SK-N-SH treated with all-trans-retinoic acid at 6 μM for 48 hours (cell line): ENCODE measurements around the gene DMAC2.
"Not testable (repeated sequence)": the region's sequence is repeated elsewhere in the genome, so short reads cannot be mapped to it uniquely, and the experiment has no call there.

ENCODE experiments used
- ATAC-seq: fragments of 200-7000 bp; cut with Tn5 transposase; 3 replicates; pipeline ENCODE4 v1.9.1; 2020; ENCODE audit warnings: mild to moderate bottlenecking, moderate library complexity
- BACH2 ChIP-seq: fragments of 250-450 bp; sonication (Bioruptor Pico); IDR thresholded peaks from 2 replicates; pipeline ENCODE4 v1.9.0; 2021; ENCODE audit warnings: mild to moderate bottlenecking, borderline replicate concordance
- CREB5 ChIP-seq: fragments of 250-450 bp; sonication (Bioruptor Pico); IDR thresholded peaks from 2 replicates; pipeline ENCODE4 v1.5.1; 2020; ENCODE audit warnings: low read depth, mild to moderate bottlenecking, moderate library complexity
- CSDC2 ChIP-seq: fragments of 250-450 bp; sonication (Bioruptor Pico); IDR thresholded peaks from 2 replicates; pipeline ENCODE4 v1.5.0; 2020; ENCODE audit warnings: mild to moderate bottlenecking, moderate library complexity
- ESRRG ChIP-seq: fragments of 250-450 bp; sonication (Bioruptor Pico); IDR thresholded peaks from 2 replicates; pipeline ENCODE4 v1.6.1; 2021; ENCODE audit warnings: mild to moderate bottlenecking
- GLIS3 ChIP-seq: fragments of 250-450 bp; sonication (Bioruptor Pico); IDR thresholded peaks from 2 replicates; pipeline ENCODE4 v1.5.0; 2020; ENCODE audit warnings: mild to moderate bottlenecking, moderate library complexity
- ISL1 ChIP-seq: fragments of 250-450 bp; sonication (Bioruptor Pico); IDR thresholded peaks from 2 replicates; pipeline ENCODE4 v2.1.2; 2022; ENCODE audit warnings: mild to moderate bottlenecking, moderate library complexity
- TCF4 ChIP-seq: fragments of 250-450 bp; sonication (Bioruptor Pico); IDR thresholded peaks from 2 replicates; pipeline ENCODE4 v1.8.0; 2021; ENCODE audit warnings: mild to moderate bottlenecking, moderate library complexity, borderline replicate concordance
- ZC3H10 ChIP-seq: fragments of 250-450 bp; sonication (Bioruptor Pico); IDR thresholded peaks from 2 replicates; pipeline ENCODE4 v1.5.1; 2021; ENCODE audit warnings: mild to moderate bottlenecking, moderate library complexity
- ZFP3 ChIP-seq: fragments of 250-450 bp; sonication (Bioruptor Pico); IDR thresholded peaks from 2 replicates; pipeline ENCODE4 v1.5.0; 2020; ENCODE audit warnings: mild to moderate bottlenecking, moderate library complexity
- ZFP30 ChIP-seq: fragments of 450-650 bp; formaldehyde crosslinking; IDR thresholded peaks from 2 replicates; pipeline ENCODE4 v1.5.0; 2022; ENCODE audit warnings: mild to moderate bottlenecking, moderate library complexity
- ZNF565 ChIP-seq: fragments of 450-650 bp; formaldehyde crosslinking; conservative IDR thresholded peaks from 2 replicates; pipeline ENCODE4 v1.5.0; 2020; ENCODE audit warnings: low read depth, mild to moderate bottlenecking, moderate library complexity
- ZNF70 ChIP-seq: fragments of 450-650 bp; formaldehyde crosslinking; IDR thresholded peaks from 2 replicates; pipeline ENCODE4 v1.5.0; 2020; ENCODE audit warnings: mild to moderate bottlenecking, moderate library complexity
- ZNF8 ChIP-seq: fragments of 450-650 bp; formaldehyde crosslinking; IDR thresholded peaks from 2 replicates; pipeline ENCODE4 v1.5.0; 2020; ENCODE audit warnings: mild to moderate bottlenecking, moderate library complexity
- TF ChIP-seq, protein P1 (sequence below): fragments of 250-450 bp; sonication (Bioruptor Pico); IDR thresholded peaks from 2 replicates; pipeline ENCODE4 v1.8.0; 2020; ENCODE audit warnings: mild to moderate bottlenecking, moderate library complexity, borderline replicate concordance
- TF ChIP-seq, protein P2 (sequence below): fragments of 250-450 bp; sonication (Bioruptor Pico); IDR thresholded peaks from 2 replicates; pipeline ENCODE4 v1.8.0; 2021; ENCODE audit warnings: low read depth, mild to moderate bottlenecking, moderate library complexity, borderline replicate concordance
- TF ChIP-seq, protein P3 (sequence below): fragments of 250-450 bp; sonication (Bioruptor Pico); IDR thresholded peaks from 2 replicates; pipeline ENCODE4 v1.5.1; 2021; ENCODE audit warnings: mild to moderate bottlenecking, moderate library complexity
- TF ChIP-seq, protein P4 (sequence below): fragments of 250-450 bp; sonication (Bioruptor Pico); IDR thresholded peaks from 2 replicates; pipeline ENCODE4 v1.5.0; 2020; ENCODE audit warnings: mild to moderate bottlenecking, moderate library complexity

The DMAC2 gene

DNA sequence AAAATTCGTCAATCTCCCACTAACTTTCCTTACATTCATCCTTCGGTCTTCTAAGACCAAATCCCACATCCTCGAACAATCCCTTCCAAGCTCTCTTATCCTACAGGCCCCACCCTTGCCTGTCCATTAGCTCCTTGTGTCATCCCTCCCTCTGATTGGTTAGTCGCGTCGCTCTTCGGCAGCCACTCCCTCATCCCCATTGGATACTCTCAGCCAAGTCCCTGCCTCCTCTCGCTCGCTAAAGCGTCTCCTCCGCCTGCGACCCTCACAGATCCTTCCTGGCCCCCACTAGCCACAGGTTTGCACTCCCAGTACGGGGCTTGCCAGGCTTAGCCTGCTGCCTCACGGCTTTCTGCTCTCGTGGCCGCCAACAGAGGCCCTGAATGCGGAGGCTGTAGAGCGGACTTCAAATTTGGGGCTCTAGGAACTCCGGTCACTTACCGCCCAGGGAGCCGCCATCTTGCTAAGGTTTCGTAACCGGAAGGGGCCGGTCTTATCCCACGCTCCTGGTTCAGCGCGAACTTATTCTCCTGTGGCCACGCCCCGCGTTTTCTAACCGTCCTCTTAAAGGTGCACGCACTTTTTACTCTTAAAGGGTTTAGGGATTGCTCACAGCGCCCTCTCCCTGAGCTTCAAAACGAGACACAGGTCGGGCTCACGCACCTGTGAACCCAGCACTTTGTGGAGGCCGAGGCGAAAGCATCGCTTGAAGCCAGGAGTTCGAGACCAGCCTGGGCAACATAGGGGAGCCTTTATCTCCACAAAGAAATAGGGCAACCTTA, at the start of gene DMAC2:
TSS of gene DMAC2 (minus strand) at position 472 of the 782 bp plus-strand sequence. CDS start at position 459, 13 bp downstream.
- TF ChIP-seq ZNF565 (CRISPR knock-in tag), result no peak
- TF ChIP-seq, protein P1, sequence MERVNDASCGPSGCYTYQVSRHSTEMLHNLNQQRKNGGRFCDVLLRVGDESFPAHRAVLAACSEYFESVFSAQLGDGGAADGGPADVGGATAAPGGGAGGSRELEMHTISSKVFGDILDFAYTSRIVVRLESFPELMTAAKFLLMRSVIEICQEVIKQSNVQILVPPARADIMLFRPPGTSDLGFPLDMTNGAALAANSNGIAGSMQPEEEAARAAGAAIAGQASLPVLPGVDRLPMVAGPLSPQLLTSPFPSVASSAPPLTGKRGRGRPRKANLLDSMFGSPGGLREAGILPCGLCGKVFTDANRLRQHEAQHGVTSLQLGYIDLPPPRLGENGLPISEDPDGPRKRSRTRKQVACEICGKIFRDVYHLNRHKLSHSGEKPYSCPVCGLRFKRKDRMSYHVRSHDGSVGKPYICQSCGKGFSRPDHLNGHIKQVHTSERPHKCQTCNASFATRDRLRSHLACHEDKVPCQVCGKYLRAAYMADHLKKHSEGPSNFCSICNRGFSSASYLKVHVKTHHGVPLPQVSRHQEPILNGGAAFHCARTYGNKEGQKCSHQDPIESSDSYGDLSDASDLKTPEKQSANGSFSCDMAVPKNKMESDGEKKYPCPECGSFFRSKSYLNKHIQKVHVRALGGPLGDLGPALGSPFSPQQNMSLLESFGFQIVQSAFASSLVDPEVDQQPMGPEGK, result no peak
- TF ChIP-seq CREB5, result no peak
- TF ChIP-seq ZNF70 (CRISPR knock-in tag), result peak; percentile 80
- peak; percentile 99 for ATAC-seq

- ATAC-seq, result not testable (repeated sequence)
These were observed 47.2 kb upstream of the DMAC2 start for GRCh38 chr19:41486953-41487352.

DNA sequence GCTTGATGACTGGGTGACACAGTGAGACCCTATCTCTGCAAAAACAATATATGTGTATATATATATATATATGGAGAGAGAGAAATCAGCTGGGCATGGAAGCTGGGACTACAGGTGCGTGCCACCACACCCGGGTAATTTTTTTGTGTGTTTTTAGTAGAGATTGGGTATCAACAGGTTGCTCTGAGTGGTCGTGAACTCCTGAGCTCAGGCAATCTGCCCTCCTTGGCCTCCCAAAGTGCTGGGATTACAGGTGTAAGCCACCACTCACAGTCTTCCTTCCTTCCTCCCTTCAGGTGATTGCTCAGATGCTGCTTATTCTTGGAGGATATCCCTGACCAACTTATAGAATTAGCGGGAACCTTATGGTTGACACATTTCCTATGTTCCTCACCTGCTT, 45.1 kb upstream of the DMAC2 start:
- no peak for TF ChIP-seq ZNF8
- ATAC-seq, result no peak

GRCh38 chr19:41480336-41480735, 40.6 kb upstream of the DMAC2 start:
- no peak for ATAC-seq
- TF ChIP-seq, protein P2, sequence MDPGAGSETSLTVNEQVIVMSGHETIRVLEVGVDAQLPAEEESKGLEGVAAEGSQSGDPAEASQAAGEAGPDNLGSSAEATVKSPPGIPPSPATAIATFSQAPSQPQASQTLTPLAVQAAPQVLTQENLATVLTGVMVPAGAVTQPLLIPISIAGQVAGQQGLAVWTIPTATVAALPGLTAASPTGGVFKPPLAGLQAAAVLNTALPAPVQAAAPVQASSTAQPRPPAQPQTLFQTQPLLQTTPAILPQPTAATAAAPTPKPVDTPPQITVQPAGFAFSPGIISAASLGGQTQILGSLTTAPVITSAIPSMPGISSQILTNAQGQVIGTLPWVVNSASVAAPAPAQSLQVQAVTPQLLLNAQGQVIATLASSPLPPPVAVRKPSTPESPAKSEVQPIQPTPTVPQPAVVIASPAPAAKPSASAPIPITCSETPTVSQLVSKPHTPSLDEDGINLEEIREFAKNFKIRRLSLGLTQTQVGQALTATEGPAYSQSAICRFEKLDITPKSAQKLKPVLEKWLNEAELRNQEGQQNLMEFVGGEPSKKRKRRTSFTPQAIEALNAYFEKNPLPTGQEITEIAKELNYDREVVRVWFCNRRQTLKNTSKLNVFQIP (CRISPR knock-in tag), result no peak
- no peak for TF ChIP-seq CSDC2 (CRISPR knock-in tag)
- TF ChIP-seq, protein P3, sequence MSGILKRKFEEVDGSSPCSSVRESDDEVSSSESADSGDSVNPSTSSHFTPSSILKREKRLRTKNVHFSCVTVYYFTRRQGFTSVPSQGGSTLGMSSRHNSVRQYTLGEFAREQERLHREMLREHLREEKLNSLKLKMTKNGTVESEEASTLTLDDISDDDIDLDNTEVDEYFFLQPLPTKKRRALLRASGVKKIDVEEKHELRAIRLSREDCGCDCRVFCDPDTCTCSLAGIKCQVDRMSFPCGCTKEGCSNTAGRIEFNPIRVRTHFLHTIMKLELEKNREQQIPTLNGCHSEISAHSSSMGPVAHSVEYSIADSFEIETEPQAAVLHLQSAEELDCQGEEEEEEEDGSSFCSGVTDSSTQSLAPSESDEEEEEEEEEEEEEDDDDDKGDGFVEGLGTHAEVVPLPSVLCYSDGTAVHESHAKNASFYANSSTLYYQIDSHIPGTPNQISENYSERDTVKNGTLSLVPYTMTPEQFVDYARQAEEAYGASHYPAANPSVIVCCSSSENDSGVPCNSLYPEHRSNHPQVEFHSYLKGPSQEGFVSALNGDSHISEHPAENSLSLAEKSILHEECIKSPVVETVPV (CRISPR knock-in tag), result no peak
- TF ChIP-seq BACH2, result no peak
- TF ChIP-seq ISL1 (CRISPR knock-in tag), result no peak
- TF ChIP-seq, protein P1, result no peak
- no peak for TF ChIP-seq GLIS3 (CRISPR knock-in tag)
- TF ChIP-seq, protein P4, sequence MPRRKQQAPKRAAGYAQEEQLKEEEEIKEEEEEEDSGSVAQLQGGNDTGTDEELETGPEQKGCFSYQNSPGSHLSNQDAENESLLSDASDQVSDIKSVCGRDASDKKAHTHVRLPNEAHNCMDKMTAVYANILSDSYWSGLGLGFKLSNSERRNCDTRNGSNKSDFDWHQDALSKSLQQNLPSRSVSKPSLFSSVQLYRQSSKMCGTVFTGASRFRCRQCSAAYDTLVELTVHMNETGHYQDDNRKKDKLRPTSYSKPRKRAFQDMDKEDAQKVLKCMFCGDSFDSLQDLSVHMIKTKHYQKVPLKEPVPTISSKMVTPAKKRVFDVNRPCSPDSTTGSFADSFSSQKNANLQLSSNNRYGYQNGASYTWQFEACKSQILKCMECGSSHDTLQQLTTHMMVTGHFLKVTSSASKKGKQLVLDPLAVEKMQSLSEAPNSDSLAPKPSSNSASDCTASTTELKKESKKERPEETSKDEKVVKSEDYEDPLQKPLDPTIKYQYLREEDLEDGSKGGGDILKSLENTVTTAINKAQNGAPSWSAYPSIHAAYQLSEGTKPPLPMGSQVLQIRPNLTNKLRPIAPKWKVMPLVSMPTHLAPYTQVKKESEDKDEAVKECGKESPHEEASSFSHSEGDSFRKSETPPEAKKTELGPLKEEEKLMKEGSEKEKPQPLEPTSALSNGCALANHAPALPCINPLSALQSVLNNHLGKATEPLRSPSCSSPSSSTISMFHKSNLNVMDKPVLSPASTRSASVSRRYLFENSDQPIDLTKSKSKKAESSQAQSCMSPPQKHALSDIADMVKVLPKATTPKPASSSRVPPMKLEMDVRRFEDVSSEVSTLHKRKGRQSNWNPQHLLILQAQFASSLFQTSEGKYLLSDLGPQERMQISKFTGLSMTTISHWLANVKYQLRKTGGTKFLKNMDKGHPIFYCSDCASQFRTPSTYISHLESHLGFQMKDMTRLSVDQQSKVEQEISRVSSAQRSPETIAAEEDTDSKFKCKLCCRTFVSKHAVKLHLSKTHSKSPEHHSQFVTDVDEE (CRISPR knock-in tag), result no peak
- TF ChIP-seq ESRRG (CRISPR knock-in tag), result no peak
- no peak for TF ChIP-seq ZNF565 (CRISPR knock-in tag)
- no peak for TF ChIP-seq TCF4 (CRISPR knock-in tag)
- no peak for TF ChIP-seq ZC3H10
- TF ChIP-seq ZFP30 (CRISPR knock-in tag), result no peak
- no peak for TF ChIP-seq ZFP3 (CRISPR knock-in tag)
